Muscle of arm (tissue), 14 donors: Measurements from ENCODE around the gene OR2D2. TPM values are rescaled to one million over a fixed set of nuclear protein-coding genes. Genes with fewer than 3 reads are reported as not detected.
"Not testable (repeated sequence)": the region's sequence is repeated elsewhere in the genome, so short reads cannot be mapped to it uniquely, and the experiment has no call there.

Experiments used
- DNase-seq: peaks from one replicate; pipeline ENCODE4 v3.0.0-alpha.2; 2013
- long read RNA-seq, 11 donors: transcript quantifications; one replicate each; lab custom pipeline, GENCODE V29; 2026
- polyA plus RNA-seq, 12 donors: library from polyadenylated mRNA; unstranded; fragments of 120-200 nt; gene quantifications; one replicate each; pipeline ENCODE4 v1.2.1, GENCODE V29; 2013; ENCODE audit not compliant: insufficient read length in 12 of 12

OR2D2 gene, protein sequence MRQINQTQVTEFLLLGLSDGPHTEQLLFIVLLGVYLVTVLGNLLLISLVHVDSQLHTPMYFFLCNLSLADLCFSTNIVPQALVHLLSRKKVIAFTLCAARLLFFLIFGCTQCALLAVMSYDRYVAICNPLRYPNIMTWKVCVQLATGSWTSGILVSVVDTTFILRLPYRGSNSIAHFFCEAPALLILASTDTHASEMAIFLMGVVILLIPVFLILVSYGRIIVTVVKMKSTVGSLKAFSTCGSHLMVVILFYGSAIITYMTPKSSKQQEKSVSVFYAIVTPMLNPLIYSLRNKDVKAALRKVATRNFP
- polyA plus RNA-seq: not detected
- long read RNA-seq, donor 1: 0 reads
- long read RNA-seq, donor 2: 0 reads
- long read RNA-seq, donor 3: 0 reads
- long read RNA-seq, donor 4: 0 reads
- long read RNA-seq, donor 5: 0 reads
- long read RNA-seq, donor 6: 0 reads
- long read RNA-seq, donor 7: 0 reads
- long read RNA-seq, donor 8: 0 reads
- long read RNA-seq, donor 9: 0 reads
- long read RNA-seq, donor 10: 0 reads
- long read RNA-seq, donor 11: 0 reads

DNA sequence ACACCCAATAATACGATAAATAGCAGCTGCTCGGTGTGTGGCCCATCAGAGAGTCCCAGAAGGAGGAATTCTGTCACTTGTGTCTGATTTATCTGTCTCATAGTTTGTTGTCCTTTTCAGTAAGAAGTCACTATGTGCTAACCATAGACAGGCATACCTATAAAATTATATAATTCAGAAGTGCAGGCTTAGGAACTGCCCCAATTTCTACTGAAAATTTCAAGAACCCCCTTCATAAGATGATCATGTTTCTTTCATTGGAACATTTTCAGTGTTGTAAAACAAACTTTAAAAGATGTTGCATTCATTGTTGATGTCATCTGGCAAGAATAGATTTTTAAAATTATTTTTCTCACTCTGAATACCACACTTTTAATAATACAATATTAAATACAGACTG lies at the start of gene OR2D2:
Gene OR2D2, minus strand, starts transcription at position 101 of the 400 bp plus-strand sequence. Its CDS starts 0 bp downstream, at position 101.
- DNase-seq: no peak

DNA sequence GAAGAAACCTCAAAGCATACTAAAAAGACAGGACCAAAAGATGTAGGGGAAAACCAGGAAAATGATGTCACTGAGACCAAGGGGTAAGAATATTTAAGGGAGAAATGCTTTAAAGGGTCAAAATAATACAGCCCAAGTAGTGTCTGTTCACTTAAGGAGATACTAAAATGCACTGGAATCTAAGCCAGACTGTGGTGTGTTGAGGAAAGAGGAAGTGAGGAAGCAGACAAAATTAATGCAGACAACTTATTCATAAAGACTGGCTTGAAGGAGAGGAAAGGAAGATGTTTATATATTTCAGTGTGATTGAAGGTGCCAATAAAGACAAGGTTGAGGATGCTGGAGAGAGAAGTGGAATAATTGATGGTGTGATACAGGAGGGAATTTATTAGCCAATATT lies 49.7 kb upstream of the OR2D2 start:
- DNase-seq: no peak

DNA sequence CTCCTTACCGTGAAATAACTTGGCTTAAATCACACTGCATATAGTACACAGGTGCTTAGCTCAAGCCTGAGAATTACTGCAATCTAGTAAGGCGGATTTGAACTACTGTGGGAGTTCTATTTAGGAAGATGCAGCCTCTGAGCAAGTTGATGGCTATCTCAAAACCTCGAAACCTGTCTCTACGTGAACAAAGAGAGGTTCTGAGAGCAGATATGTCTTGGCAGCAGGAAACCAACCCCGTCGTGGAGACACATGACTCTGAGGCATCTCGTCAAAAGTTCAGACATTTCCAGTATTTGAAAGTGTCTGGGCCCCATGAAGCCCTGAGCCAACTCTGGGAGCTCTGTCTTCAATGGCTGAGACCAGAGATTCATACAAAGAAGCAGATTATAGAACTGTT lies 39.8 kb upstream of the OR2D2 start:
- DNase-seq: no peak

DNA sequence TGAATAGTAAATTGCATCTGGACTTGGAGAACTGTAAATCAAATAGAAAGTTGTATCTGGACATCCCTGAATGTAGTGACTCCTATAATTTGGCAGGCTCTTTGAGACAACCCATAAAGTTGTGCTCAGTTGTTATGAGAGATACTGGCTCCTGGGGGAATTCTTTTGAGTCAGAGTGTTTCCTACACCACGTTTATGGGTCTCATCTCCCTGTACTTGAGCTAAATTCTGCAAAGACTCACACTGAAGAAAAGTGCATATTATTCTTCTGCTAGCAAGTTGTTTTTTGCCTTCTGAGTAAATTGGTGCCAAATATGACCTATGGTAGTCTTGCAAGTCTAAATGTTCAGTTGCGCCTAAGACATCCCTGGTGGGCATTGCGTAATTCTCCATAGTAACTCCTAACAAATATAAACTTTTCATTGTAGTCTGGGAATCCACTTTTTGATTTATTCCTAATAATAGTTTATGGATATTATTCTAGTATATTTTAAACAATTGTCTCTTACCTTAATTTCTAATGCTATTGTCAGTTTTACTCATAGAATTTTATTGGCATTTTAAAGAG lies 38.9 kb upstream of the OR2D2 start:
- DNase-seq: peak; percentile 6

DNA sequence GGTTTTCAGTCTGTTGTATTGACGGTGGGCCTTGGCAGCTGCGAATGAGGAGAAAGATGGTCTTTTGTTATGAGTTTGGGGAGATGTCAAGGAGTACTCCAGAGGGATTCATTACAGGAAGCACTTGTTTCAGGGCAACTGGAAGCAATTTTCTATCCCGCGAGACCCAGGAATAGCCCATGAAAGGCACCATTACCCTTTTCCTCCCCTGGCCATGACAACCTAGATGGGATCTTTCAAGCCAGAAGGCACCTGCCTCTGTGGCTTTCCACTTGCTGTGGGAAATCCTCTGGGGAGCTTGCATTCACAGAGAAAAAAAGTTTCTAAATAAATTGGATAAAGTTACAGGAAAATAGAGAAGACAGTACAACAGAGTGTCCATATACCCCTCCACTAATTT lies 36.6 kb upstream of the OR2D2 start:
- no peak for DNase-seq

DNA sequence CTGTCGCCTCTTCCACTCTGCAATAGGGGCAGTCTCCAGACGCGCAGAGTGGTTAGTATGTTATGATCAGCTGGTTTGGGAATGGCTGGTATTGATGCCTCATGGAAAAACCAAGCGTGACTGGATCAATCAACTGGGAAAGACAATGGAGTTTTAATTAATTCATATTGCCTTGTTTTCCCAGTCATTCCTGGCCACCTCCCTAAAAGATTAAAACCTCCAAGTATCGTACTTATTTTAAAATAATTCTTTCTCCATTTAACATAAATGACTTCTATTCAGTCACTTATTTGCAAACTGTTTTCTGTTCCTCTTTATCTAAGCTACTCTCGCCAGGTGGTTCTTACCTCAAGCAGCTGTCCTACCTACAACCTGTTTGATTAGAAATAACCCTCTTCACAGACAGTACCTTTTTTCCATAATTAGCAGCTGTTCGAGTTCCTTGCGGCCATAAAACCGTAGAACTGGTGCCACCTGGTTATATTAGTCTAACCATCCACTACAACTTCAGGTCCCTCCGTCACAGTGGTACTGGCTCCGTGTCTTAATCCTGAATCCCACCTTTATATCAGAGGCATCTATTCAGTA lies 34.8 kb upstream of the OR2D2 start:
- no peak for DNase-seq

DNA sequence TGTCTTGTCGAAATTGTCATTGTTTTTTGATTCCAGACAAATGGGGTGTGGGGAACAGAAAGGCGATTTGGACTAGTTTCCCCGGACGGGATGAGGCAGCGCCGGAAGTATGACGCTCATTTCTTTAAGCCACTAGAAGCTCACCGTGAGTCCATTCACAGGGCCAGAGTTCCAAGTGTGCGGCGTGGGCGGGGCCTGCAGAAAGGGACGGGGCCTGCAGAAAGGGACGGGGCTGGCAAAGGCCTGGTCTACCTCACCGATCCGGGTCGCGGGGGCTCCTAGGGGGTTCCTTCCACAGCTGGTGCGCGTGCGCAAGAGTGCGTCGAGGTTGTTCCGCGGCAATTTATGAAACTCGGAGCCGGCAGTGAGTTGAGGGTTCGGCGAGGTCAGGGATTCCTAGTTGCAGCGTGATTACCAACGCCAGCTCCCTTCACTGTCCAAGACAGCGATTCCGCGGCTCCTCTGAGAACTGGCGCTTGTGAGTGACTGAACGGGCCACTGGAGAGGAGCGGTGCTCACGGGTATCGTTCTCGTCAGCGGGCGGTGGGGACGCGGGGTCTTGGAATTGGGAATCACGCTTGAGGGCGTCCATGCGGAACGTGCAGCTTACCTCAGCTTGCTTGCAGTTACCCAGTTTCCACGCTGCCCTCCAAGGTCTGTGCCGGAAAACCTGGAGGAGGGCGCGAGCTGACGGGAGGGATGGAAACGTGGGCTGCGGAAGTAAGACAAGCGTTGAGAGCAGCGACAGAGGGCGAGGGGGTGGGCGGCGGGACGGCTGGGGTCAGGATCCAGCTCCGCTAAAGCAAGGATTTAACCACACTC lies 34.1 kb upstream of the OR2D2 start, which contains the start of gene ZNF215:
Gene ZNF215, plus strand, starts transcription at position 219 of the 822 bp plus-strand sequence. CDS start 5,847 bp downstream, outside the sequence.
- peak; percentile 74 for DNase-seq

DNA sequence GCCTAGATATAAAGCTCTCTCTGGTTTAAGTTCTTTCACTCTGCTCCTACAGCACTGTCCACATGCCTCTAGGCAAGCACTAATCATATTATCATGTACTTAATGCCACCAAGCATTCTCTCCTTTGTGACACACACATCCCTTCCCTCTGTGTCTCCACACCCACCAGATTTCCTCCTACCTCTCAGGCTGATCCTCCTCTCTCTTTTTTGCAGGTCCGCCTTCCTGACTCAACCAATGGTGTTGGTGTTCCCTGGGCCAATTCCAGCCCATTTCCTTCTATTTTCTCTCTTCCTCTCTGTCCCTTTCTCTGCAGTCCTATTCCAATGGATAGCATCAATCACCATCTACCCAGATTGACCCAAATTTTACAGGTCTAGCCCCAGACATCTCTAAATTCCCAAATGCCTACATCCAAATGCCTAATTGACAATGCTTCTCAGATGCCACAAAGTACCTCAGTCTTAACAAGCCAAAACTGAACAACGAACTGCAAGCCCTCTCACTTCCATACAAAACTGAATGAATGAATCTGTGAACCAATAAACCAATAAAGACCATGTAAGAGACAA lies 33.4 kb upstream of the OR2D2 start:
- peak; percentile 18 for DNase-seq

DNA sequence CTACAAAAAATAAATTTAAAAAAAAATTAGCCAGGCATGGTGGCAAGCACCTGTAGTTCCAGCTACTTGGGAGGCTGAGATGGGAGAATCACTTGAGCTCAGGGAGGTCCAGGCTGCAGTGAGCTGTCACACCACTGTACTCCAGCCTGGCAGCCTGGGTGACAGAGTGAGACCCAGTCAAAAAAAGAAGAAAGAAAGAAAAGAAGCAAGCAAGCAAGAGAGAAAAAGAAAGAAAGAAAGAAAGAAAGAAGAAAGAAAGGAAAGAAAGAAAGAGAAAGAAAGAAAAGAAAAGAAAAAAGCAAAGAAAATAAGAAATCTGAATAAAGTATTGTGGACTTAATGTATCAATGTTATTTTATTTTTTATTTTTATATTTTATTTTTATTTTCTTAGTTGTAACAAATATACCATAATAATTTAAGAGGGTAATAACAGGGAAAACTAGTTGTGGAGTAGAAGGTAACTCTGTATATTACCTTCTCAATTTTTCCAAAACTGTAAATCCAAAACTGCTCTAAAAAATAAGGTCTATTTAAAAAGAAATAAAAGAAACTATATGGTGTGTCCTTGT lies 32.8 kb upstream of the OR2D2 start:
- DNase-seq: no peak

DNA sequence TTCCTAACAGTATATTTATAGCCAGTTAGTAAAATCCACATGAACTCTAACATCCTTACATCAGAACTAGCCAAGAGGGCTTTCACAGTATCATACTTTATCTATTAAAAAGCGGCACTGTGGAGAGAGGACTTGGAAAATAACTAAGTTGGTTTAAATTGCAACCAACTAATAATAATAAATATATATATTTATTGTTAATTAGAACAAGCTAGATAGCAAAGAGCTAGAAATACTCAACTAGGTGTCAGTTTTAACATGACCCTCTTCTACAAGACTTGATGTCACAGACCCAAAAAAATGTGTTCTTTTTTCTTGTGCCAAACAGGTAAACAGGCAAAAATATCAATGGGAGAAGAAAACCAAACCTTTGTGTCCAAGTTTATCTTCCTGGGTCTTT lies 28.4 kb upstream of the OR2D2 start, which contains the start of gene OR2D3:
Gene OR2D3, plus strand, starts transcription at position 301 of the 400 bp plus-strand sequence. Its CDS starts 0 bp downstream, at position 301.
- no peak for DNase-seq

DNA sequence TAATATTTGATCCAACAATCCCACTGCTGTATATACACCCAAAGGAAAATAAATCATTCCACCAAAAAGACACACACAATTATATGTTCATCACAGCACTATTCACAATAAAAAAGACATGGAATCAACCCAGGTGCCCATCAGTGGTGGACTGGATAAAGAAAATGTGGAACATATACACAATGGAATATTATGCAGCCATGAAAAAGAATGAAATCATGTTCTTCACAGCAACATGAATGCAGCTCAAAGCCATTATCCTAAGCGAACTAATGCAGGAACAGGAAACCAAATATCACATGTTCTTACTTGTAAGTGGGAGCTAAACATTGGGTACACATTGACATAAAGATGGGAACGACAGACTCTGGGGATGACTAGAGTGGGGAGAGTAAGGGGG lies 27.4 kb upstream of the OR2D2 start:
- no peak for DNase-seq

DNA sequence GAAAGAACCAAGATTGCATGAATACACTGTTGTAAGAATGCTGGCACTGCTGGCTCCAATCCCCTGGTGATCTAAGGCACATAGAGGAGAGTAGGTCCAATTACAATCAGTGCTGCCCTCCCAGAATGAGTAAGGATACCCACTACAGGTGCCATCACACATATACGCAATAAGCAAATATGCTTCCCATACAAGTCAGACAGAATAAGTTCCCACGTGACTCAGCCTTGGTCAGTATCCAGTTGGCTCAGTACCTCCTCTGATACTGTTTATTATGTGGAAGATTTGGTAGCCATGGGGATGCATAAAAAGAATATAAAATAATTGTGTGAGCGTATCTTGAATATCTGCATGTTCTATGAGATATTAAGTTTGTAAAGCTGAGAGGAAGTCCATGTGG lies 19.6 kb upstream of the OR2D2 start:
- DNase-seq: no peak

DNA sequence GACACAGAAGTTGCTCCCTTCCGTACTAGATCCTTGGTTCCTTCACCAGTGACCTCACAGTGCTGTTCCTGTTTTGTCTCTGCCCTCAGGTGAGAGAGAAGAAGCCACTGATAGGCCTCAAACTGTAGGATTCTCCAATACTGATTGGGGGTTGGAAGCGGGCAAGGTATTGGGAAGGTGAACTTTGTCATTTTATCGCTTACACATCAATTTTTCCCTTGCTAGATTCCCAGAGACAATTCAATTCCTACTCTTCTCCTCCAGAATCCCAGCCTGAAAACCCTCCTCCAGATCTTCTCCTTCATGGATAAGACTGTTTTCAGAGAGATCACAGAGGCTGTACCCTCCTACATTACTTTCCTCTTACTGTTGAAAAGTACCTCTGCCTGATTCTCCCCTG lies 19.1 kb upstream of the OR2D2 start:
- DNase-seq: no peak

DNA sequence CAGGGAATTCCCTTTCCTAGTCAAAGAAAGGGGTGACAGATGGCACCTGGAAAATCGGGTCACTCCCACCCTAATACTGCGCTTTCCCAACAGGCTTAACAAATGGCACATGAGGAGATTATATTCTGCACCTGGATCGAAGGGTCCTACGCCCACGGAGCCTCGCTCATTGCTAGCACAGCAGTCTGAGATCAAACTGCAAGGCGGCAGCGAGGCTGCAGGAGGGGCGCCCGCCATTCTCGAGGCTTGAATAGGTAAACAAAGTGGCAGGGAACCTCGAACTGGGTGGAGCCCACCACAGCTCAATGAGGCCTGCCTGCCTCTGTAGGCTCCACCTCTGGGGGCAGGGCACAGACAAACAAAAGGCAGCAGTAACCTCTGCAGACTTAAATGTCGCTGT lies 12.5 kb upstream of the OR2D2 start:
- not testable (repeated sequence) for DNase-seq

DNA sequence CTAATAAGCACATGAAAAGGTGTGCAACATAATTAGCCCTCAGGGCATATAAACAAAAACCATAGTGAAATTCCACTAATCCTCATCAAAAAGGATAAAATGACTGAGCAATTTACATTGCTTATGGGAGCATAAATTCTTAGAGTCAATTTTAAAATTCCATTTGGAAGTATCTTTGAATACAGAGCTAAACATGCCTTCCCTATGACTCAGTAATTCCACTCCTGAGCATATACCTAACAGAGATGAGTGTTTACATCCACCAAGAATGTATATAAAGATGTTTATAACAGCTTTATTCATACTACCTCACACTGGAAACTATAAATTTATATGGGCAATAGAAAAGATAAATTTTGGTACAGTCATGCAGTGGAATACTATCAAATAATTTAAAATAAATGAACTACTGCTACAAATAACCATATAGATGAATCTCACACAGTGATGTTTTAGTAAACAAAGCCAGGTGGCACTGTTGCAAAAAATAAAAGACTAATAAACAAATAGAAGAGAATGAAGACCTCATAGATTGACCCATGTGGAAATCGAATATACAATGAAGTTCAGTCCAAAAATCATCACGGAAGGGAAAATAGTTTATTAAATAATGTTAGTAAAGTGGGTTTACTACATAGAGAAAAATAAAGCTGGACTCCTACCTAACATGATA lies 8.2 kb upstream of the OR2D2 start:
- DNase-seq: no peak

DNA sequence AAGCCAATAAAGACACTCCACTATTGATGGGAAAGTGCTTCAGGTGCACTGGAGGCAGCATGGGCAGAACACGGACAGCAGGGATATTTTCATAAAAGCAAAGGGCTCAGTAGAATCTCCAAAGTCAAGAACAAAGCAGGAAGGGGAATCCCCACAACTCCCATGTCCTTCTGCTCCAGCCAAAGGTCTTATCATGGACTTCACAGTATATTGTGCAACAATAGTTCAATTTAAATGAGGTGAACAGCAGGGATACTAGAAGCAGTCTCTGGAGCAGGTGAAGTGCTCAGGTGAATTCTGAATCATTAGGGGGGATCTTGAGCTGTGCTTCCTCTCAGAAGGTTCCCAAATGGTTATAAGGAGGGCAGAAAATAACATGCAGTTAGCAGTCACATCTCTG lies 6.6 kb upstream of the OR2D2 start:
- no peak for DNase-seq

DNA sequence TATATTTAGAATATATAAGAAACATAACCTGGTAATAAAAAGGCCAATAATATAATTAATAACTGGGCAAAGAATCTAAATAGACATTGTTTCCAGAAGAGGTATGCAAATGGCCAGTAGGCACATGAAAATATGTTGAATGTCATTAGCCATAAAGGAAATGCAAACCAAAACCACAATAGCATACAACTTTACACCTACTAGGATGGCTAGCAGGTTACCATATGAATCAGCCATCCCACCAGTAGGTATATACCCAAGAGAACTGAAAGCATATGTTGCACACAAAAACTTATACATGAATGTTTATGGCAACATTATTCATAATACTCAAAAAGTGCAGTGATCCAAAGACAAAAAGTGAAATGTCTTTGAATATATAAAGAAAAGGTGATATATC lies 2.7 kb upstream of the OR2D2 start:
- no peak for DNase-seq

DNA sequence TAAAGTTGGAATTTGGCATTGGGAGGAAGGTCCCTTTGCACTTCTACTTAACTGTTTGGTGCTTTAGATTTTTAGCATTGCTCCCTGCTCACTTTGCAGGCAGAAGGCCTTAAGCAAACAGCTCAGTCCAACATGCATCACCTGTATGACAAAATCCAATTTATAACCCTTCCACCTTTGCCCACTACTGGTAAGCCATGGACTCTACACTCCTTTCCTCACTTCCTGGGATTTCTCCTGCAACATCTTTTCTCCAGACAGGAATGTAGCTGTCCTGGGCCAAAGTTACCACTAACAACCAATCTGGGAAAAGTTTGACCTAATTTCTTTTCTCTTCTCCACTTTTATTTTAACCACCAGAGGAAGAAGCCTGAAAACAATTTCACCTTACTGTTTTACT lies 1.8 kb upstream of the OR2D2 start:
- no peak for DNase-seq

DNA sequence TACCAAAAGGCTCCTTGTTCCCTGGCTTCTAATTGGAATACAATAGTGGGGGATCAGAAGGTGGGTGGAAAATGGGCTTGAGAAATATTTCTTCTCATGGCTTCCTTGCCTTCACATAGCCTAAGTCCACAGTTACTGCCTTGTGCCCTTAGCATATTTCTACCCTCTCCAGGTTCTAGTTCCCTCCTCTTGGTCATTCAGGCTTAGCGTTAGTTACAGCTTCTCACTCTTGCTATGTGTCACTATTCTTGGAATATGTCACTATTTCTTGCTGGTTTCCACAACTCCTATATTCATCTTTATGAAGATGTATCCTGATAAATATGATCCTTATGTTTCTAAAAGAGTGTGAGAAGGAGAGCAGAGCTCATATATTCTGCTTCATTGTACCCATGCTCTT lies 2.5 kb downstream of the OR2D2 start:
- DNase-seq: no peak

DNA sequence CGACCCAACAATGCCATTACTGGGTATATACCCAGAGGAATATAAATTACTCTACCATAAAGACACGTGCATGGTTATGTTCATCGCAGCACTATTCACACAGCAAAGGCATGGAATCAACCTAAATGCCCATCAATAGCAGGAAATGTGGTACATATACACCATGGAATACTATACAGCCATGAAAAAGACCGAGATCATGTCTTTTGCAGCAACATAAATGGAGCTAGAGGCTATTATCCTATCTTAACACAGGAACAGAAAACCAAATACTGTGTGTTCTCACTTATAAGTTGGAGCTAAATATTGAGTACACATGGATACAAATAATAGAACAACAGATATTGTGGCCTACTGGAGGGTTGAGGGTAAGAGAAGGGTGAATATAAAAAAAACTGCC lies 3.5 kb downstream of the OR2D2 start:
- no peak for DNase-seq
